COLO668 (cell line): Measurements from ENCODE around the gene GDAP1L1.

Experiments
- DNase-seq: peaks from one replicate; lab custom pipeline; 2025; ENCODE audit not compliant: unreplicated experiment; lab: John Stamatoyannopoulos, UW

The GDAP1L1 gene

DNA sequence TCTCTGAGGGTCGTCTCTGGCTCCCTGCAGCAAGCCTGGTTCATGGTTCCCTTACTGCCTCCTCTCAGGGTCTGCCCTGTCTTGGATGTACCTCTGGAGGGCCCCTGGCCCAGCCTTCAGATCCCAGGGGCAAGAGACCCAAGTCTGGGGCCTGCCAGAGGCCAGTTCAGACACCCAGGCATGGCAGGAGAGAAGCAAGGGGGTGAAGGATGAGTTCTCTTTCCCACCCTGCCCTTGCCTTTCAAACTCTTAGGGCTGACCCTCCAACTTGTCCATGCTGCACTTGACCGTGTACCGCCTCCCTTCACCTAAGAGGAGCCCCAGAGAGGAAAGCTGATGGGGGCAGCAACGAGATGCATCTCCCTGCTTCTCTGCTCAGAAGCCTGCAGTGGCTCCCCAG is 4.2 kb downstream of the GDAP1L1 start:
- DNase-seq = no peak

DNA sequence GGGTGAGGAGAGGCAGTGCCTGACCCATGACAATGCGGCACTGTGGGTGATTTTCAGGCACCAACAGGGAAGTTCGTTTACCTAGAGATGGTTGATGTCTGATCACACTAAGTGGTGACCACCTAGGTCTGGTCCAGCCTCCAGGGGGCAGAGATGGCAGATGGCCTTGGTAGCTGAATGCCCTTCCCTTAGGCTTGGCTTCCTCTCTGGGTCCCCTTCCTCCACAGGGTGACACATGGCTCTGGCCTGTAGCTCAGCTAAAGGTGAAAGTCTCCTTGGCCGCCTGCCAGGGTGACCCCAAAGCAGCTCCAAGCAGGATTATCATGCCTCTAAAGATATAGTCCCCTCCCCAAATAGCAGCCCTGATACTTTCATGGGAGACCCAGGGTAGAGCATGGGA is 6.4 kb downstream of the GDAP1L1 start:
- no peak for DNase-seq

DNA sequence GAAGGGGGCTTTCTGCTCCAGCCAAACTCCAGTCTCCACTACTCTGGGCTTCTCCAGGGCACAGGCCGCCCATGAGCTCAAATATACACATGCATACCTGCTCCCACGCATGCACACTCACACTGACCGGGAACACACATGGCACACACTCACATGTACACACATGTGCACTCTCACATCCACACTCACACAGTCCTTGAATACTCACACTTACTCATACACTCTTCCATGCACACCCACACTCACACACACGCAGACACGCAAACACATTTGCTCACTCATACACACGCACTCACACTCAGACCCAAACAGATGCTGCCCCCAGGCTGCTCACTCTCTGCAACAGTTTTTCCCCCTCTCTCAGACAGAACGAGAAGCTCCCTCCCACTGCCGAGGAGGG is 7.0 kb downstream of the GDAP1L1 start:
- DNase-seq = no peak

DNA sequence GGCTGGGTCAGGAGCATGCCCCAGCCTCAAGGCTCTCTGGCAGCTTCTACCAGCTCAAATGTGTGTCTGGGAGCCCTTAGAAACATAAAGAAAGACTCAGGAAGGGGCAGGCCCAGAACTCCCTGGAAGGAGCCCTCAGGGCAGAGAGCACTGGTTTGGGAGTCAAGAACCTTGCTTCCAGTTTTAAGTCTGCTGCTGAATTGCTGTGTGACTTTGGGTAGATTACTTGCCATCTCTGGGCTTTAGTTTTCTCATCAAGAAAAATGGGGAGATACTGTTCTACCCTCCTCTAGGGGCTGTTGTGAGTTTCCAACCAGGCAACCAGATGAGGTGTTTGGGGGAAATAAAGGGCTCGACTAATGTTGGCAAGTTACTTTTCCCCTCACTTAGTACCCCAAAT is 8.8 kb downstream of the GDAP1L1 start:
- DNase-seq = no peak

DNA sequence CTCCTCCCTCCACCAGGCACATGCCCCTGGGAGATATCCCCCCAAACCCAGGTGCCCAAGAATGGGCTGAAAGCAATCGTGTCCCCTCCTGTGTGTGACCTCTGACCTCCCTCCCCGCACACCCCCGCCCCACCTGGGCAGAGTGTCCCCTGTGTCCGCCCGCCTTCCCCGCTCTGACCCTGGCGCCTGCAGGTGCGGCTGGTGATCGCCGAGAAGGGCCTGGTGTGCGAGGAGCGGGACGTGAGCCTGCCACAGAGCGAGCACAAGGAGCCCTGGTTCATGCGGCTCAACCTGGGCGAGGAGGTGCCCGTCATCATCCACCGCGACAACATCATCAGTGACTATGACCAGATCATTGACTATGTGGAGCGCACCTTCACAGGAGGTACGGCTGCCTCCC is 9.9 kb downstream of the GDAP1L1 start:
- DNase-seq = no peak

DNA sequence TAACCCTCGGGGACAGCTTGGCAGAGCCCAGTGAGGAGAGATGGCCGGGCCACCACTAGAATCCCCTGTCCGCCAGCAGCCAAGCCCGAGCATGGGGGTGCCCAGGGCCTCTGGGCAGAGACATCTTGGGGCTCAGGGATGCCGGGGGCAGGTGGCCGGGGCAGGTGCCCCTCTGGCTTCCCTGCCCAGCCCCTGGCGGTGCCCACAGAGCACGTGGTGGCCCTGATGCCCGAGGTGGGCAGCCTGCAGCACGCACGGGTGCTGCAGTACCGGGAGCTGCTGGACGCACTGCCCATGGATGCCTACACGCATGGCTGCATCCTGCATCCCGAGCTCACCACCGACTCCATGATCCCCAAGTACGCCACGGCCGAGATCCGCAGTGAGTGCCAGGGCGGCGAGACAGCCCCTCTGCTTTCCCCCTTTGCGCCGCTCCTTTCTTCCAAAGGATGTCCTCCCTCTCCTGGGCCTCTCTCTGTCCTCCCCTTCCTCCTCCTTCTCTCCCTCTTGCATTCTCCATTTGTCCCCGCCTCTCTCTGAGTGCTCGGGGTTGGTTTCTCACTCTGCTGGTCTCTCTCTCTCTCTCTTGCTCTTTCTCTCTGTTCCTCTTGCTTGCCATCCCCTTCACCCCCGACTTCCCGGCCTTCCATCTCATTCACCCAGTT is 11.2 kb downstream of the GDAP1L1 start:
- no peak for DNase-seq

DNA sequence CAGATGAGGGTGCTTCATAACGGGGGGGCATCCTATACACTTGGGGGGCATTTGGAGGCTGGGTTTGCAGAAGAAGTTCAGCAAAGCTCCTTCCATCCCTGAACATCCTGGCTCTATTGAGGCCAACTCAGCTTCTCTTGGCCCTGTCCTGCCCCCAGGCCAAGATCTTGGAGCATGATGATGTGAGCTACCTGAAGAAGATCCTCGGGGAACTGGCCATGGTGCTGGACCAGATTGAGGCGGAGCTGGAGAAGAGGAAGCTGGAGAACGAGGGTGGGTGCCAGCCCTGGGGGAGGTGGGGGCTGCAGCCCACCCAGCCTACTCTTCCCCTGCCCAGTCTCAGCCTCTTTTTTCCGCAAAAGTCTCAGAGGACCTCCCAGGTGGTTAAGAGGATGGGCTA is 17.2 kb downstream of the GDAP1L1 start:
- DNase-seq = no peak

DNA sequence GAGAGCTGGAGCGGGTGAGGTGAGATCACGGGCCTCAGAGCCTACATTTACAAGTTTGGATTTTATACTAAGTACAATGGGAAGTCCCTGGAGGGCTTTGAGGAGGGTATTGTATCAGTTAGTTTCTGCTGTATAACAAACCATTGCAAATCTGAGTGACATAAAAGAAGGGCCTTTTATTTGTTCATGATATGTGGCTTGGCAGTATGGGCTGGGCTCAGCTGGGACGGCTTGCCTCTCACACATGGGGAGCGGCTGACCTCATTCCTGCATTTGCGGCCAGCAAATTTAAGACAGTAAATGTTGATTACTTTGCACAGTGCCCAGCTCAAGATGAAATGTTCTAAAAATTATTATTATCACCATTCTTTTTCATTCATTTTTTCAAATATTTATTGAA is 21.7 kb downstream of the GDAP1L1 start:
- DNase-seq = no peak

DNA sequence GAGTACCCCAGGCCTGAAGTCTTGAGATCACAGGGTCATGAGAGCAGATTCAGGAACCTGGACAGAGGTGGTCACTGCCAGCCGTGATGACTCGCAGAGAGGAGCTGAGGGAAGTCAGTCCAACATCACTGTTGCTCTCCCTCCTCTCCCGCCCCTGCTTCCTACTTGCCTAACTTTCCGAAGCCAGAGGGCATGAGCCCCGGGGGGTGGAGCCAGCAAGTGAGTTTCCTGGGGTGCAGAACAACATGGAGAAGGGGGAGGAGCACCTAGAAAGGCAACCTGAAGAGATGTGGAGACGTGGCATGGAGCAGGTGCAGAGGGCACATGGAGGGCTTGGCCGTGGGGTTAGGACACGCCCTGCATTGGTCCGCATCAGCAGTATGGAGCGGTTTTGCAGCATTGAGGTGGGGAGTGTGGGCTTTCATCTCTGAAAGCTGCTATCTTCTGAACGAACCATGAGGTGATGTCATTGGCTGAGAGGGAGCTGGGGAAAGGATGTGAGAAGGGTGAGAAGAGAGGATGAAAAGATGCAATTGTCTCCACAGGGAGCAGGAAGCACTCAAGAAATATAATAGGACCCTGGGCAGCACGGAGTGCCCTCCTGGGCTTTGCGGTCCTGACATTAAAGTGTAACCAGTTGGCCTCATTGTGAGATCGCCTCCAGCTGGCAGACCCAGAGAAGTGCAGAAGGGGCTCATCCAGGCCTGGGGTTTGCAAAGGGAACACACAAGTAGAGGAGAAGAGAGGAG is 25.0 kb downstream of the GDAP1L1 start:
- no peak for DNase-seq

DNA sequence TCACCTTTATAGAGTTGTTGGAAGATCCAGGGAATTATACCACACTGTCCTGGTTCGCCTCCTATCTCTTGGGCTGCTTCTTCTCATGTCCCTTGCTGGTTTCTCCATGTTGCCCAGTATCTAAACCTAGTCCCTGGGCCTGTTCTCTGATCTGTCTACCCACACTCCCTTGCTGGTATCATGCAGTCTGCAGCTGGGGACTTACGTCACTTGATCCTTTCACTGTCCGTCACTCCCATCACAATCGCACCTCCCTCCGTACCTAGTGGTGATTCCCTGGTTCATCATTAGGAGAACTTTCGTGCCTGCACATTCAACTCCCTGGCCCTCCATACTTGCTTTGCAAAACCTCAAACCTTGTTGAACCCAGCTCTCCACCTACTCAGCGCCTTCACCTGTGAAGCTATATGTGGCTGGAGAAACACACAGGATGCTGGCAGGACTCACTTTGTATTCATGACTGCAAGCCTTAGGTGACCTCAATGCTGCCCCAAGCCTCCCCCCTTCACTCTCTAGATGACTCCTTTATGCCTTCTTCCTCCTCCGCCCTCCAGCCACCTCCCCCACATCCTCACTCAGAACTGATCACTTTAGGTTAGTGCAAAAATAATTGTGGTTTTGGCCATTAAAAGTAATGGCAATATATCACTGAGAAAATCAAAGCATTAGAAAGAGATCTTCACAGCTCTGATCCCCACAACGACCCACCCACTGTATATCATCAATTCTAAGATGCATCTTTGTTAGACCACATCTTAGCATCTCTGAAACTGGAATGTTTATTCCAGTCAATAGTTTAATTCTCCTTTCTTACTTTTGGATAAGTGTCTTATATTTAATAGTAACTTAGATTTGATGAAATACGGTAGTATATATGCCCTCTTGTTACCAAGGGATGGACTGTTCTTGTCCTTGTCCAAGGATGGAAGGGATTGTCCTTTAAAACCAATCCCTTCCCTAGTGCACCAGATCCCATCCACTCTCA is 26.4 kb downstream of the GDAP1L1 start:
- DNase-seq = no peak

DNA sequence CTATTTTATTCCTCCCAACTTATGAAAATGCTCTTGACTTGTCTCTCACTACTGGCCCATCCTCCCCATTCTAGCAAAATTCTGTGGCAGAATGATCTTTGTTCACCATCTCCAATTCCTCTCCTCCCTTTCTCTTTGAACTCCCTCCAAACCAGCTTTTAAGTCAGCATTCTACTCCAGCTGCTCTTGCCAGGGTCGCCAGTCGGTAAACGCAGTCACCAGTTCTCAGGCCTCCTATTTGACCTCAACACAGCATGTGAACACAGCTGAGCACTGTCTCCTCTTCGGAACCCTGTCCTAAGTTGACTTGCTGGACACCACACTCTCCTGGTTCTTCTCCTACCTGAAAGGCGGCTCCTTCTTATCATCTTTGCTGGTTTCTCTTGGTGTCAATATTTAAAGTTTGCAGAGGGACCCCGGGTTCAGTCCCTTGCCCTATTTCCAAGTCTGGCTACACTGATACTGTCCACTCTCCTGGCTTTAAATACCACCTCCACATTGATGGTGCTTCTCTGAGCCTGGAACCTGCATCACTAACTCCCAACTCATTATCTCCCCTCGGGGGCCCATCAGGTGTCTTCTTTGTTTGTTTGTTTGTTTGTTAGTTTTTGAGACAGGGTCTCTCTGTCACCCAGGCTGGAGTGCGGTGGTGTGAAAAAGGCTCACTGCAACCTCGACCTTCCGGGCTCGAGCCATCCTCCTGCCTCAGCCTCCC is 27.4 kb downstream of the GDAP1L1 start:
- DNase-seq = no peak

DNA sequence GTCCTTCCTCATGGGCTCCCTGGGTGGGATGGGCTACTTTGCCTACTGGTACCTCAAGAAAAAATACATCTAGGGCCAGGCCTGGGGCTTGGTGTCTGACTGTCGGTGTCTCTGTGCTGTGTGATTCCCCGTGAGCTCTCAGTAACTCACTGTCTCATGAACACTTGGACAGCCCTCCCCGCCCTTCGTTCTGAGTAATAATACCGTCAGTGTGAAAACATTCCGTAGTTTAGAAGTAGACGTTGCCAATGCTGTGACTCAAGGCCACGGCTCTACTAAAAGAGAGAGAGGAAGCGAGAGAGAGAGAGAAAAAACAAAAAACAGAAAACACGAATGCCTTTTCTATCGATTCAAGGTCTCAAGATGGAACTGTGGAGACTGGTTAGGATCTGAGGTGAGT is 32.1 kb downstream of the GDAP1L1 start:
- DNase-seq = no peak

DNA sequence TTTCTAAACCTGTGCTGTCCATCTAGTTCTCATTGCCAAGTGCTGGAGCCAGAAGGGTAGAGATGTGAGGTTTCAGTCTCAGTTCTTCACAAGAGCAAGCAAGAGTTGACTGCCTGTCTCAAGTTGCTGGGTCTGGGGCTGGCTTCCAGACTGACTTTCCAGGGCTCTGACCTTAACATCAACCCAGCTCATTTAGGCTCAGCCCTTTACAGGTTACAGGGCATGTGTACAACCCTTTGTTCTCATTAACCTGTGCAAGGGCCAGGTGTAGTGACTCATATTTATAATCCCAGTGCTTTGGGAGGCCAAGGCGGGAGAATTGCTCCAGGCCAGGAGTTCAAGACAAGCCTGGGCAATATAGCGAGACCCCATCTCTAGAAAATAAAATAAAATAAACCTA is 33.3 kb downstream of the GDAP1L1 start:
- DNase-seq = no peak

DNA sequence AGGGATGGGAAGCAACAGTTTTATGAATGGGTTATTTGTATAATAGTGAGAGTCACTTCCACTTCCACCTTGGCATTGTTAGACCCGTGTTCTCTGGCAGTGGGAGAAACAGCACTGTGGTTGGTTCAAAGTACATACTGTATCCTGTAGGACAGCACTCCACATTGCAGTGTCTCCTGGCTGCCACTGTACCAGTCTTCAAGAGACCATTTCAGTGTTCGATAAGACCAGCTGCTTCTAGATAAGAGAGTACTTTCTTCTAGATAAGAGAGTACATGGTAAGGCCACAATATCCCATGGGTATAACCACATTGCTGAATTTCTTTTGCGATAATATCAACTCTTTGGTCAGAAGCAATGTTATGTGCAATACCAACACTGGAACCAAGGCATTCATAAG is 35.1 kb downstream of the GDAP1L1 start:
- DNase-seq = no peak

DNA sequence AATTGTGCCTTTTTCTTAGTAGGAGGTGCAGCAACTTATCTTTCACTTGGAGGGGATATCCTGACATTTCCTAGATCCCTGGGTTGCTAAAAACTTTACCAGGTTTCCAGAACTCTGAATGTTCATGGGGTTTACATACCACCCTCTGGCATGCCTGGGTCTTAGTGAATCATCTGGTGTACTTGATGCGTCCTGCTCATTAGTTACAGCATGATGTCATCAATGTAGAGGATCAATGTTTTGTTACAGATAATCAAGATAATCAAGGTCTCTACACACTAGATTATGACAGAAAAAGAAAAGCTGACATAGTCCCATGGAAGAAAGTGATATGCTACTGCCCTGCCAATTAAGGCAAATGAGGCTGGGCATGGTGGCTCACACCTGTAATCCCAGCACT is 36.9 kb downstream of the GDAP1L1 start:
- no peak for DNase-seq

DNA sequence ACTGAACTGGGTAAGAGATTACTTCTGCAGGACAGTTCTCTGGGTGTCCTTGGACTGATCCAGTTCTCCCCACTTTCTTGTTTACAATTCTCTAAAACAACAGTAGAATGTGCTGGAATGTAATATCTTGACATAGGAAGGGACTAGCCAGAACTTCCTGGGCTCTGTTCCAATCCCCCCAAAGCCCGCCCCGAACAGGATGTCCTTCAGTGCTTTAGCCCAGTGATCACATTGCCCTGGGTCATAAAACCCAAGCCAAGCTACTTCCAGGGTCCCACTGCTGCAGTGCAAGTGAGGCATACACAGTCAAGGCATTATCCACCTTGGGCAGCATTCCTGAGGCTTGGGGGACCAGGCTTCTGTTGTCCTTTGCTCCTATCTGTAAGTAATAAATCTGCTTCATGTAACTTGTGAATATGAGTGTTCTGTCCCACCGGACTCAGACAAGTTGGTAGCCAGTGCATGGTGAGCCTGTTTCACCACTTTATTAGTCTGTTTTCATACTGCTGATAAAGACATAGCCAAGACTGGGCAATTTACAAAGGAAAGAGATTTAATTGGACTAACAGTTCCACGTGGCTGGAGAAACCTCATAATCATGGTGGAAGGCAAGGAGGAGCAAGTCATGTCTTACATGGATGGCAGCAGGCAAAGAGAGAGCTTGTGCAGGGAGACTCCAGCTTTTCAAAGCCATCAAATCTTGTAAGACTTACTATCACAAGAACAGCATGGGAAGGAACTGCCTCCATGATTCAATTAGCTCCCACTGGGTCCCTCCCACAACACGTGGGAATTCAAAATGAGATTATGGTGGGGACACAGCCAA is 40.4 kb downstream of the GDAP1L1 start:
- no peak for DNase-seq

DNA sequence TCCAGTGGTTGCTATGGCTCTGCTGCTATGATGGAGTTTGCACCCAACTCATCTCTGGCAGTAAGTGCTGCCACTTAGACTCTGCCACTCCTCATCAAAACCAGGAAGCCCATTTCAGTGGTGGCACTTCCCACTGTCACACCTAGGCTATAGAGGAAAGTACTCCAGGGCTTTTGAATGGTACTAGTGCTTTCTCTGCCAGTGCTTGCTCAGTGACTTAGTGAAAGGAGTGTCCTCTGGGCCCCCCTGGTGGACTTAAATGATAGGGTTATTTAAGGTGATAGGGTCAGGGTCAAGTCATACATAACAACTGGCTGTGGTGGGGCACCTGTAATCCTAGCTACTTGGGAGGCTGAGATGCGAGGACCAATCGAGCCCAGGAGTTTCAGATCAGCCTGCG is 41.1 kb downstream of the GDAP1L1 start:
- no peak for DNase-seq

DNA sequence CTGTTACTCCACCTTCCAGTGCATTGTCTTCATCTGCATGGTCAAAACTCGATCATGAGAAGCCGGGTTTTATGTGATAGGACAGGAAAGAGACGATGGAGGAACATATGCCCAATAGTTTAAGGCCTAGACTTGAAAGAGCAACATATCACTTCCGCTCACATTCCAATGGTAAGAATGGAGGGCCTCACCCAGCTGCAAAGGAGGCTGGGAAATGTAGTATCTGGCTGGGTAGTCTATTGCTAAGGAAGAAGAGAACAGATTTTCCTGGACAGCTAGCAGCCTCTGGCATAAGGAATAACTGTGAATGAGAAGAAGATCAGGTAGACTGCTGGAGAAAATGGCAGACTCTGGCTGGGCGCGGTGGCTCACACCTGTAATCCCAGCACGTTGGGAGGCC is 44.6 kb downstream of the GDAP1L1 start:
- no peak for DNase-seq

DNA sequence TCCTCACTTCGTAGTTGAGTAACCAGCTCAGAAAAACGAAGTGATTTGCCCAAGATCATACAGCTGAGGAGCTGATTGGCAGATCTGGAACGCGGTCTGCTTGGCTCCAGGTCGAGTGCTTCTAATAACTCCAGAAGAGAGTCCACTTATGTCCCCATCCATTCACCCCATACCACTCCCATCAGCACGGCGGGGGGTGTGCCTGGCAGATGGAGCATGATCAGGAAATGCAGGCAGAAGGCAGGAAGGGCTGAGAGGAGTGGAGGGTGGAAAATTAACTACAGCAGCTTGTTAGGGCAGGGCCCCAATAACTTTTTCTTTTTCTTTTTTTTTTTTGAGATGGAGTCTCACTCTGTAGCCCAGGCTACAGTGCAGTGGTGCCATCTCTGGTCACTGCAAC is 48.9 kb downstream of the GDAP1L1 start:
- peak; percentile 30 for DNase-seq

DNA sequence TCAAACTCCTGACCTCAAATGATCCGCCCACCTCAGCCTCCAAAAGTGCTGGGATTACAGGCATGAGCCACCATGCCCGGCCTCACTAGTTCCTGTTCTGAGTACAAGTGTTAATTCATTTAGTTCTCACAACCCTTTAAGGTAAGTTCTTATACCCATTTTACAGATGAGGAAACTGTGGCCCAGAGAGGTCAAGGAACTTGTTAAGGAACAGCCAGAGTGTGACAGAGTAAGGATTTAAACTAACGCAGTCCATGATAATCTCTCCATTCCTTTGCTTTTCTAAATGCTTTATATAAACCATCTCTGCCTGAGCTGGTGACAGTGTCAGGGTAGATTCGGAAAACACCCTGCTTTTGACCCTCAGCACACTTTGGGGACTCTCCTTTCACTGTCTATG is 50.6 kb downstream of the GDAP1L1 start:
- DNase-seq = no peak
